HL-60 (cell line): ENCODE results near the gene ROCK2.

Source experiments
- POLR2AphosphoS5 ChIP-seq: IDR thresholded peaks from 2 replicates; pipeline ENCODE4 v1.6.1; 2012; ENCODE audit warnings: low read depth
- TF ChIP-seq, protein P1 (sequence below): IDR thresholded peaks from one replicate; pipeline ENCODE4 v1.5.1; 2011; ENCODE audit warnings: low read length, control low read depth, inconsistent platforms; ENCODE audit not compliant: insufficient read depth

- no peak for TF ChIP-seq POLR2AphosphoS5
- TF ChIP-seq, protein P1, sequence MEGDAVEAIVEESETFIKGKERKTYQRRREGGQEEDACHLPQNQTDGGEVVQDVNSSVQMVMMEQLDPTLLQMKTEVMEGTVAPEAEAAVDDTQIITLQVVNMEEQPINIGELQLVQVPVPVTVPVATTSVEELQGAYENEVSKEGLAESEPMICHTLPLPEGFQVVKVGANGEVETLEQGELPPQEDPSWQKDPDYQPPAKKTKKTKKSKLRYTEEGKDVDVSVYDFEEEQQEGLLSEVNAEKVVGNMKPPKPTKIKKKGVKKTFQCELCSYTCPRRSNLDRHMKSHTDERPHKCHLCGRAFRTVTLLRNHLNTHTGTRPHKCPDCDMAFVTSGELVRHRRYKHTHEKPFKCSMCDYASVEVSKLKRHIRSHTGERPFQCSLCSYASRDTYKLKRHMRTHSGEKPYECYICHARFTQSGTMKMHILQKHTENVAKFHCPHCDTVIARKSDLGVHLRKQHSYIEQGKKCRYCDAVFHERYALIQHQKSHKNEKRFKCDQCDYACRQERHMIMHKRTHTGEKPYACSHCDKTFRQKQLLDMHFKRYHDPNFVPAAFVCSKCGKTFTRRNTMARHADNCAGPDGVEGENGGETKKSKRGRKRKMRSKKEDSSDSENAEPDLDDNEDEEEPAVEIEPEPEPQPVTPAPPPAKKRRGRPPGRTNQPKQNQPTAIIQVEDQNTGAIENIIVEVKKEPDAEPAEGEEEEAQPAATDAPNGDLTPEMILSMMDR, result no peak
These were observed 15.4 kb upstream of the ROCK2 start for GRCh38 chr2:11359865-11360264.
